ENCODE data around the gene MSH2.

Gene MSH2

GRCh38 chr2:47508641-47509040 is 105.7 kb downstream of the MSH2 start:
- no peak for DNase-seq (ENCODE audit: low read depth)

- DNase-seq (ENCODE audit: low read depth) = no peak
Observed at GRCh38 chr2:47509250-47509649, 106.3 kb downstream of the MSH2 start.

GRCh38 chr2:47509821-47510385 is 106.9 kb downstream of the MSH2 start:
- no peak for DNase-seq (ENCODE audit: low read depth)

GRCh38 chr2:47510745-47511144 is 107.8 kb downstream of the MSH2 start:
- no peak for DNase-seq (ENCODE audit: low read depth)

GRCh38 chr2:47512581-47513083 is 109.7 kb downstream of the MSH2 start:
- no peak for DNase-seq (ENCODE audit: low read depth)

GRCh38 chr2:47513981-47514520 is 111.1 kb downstream of the MSH2 start:
- no peak for DNase-seq (ENCODE audit: low read depth)

- DNase-seq (ENCODE audit: low read depth) = no peak
Observed at GRCh38 chr2:47516360-47517104, 113.6 kb downstream of the MSH2 start.

- DNase-seq (ENCODE audit: low read depth) = no peak
Observed at GRCh38 chr2:47518497-47519146, 115.7 kb downstream of the MSH2 start.

GRCh38 chr2:47519147-47519537 is 116.2 kb downstream of the MSH2 start:
- no peak for DNase-seq (ENCODE audit: low read depth)

- DNase-seq (ENCODE audit: low read depth) = no peak
Observed at GRCh38 chr2:47519604-47520301, 116.8 kb downstream of the MSH2 start.

- no peak for DNase-seq (ENCODE audit: low read depth)
Observed at GRCh38 chr2:47520302-47520630, 117.3 kb downstream of the MSH2 start.

- DNase-seq (ENCODE audit: low read depth) = peak; percentile 59
Observed at GRCh38 chr2:47520825-47521665, 118.1 kb downstream of the MSH2 start.

GRCh38 chr2:47521666-47522285 is 118.8 kb downstream of the MSH2 start:
- DNase-seq (ENCODE audit: low read depth) = no peak

- DNase-seq (ENCODE audit: low read depth) = no peak
Observed at GRCh38 chr2:47525167-47525566, 122.2 kb downstream of the MSH2 start.

GRCh38 chr2:47528455-47528854 is 125.5 kb downstream of the MSH2 start:
- DNase-seq (ENCODE audit: low read depth) = no peak

- DNase-seq (ENCODE audit: low read depth) = no peak
Observed at GRCh38 chr2:47528874-47529273, 125.9 kb downstream of the MSH2 start.

GRCh38 chr2:47530105-47530760 is 127.3 kb downstream of the MSH2 start:
- DNase-seq (ENCODE audit: low read depth) = no peak

- no peak for DNase-seq (ENCODE audit: low read depth)
Observed at GRCh38 chr2:47531378-47532042, 128.6 kb downstream of the MSH2 start.

Data from stimulated activated CD8-positive, alpha-beta memory T cell treated with anti-CD3 and anti-CD28 coated beads, Interleukin-4, amount 100 ng/mL, for 24 hours (primary cell).